IPS-NIHi7 (cell line): ENCODE measurements around the gene LGR5.

Experiments used
- DNase-seq: peaks from one replicate; pipeline ENCODE4 v3.0.0; 2012; ENCODE audit warnings: mixed read lengths; ENCODE audit errors: extremely low spot score

Gene LGR5

GRCh38 chr12:71592841-71593240 lies 153.2 kb downstream of the LGR5 start:
- DNase-seq: no peak

- DNase-seq: no peak
Observed at GRCh38 chr12:71594214-71594948, 154.8 kb downstream of the LGR5 start.

GRCh38 chr12:71599210-71599609 lies 159.6 kb downstream of the LGR5 start:
- DNase-seq: no peak

GRCh38 chr12:71601546-71601945 lies 161.9 kb downstream of the LGR5 start:
- no peak for DNase-seq

- no peak for DNase-seq
Observed at GRCh38 chr12:71602761-71603577, 163.4 kb downstream of the LGR5 start.

DNA sequence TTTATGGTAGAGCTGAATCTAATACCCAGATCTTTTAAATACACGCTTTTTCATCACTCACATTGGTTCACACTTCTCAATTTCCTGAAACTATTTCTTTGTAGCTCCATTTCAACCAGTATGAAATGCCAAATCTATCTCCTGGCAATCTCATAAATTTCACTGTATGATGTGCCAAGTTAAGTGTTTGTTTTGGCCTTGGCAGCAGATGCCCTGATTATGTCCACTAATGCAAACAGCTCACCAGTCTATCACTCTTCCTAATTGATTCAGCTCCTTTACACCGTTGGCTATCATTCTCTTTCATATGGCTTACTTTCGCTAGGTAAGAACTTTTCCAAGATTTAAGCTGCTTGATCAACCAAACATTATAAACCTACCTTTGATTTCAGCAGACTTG lies 165.4 kb downstream of the LGR5 start:
- DNase-seq: no peak

DNA sequence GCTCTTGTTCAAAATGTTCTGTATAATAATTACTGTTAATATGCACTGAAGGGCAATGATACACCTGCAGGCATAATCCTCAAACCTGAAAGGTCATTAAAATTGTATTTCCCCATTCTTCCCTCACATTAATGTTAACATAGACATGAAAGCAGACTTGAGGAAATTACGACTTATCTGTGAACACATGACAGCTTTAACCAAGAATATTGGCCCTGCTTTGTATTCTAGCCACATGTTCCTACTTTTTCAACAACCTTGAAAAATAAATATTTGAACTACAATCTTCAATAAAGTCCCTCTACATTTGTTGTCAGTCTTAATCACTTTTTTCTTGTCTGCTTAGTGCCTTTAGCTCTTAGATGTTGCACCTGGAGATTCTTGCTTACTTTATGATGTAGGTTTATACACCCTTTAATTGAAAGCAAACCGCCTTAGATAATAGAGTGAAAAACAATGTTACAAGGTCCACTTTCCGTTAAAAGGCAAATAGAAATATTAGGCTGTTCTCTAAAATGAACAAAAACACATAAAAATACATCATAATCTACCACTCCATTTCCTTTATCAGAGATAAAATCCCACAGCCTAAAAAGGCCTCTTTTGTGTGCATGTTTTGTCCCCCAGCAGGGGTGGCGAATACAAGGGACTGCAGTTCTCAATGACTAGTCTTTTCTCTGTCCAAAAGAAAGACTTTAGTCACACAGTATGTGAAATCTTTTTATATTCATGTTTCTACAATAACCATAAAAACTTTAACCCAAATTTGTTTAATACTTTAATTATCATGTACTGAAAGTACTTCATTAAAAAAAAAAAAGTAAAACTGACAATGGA lies 168.1 kb downstream of the LGR5 start:
- DNase-seq: no peak

DNA sequence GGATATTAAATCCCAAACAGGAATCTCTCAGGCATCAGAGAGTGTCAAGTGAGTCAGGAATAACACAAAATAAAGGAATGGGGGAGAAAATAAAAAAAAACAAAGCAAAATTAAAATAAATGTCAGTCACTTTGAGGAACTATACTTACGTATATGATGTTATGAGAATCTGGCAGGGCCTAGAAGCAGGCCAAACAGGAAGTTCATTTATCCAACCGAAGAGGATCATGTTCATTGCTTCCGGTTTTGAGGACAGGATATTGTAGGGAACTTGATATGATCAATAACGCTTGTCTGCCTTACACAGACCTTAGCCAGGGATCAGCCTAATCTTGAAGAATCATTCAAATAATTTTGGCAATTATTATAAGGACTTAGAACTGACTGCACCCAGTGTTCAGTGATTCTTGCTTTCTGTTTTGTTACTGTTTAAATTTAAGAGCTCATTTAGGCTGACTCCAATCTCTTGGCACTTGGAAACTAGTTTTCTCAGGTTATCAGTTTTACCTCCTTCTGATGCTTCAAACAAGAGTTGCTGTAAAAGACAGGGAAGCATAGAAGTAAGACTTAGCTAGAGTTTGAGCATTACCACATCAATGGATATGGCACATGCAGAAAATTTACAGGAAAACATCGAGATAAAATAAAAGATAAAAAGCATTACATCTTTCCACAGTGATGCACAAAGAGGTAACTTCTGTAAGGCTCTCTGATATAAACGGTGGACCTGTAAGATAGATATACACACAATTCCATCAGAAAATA lies 170.6 kb downstream of the LGR5 start:
- no peak for DNase-seq

- DNase-seq: no peak
Observed at GRCh38 chr12:71621938-71622337, 182.3 kb downstream of the LGR5 start.

- no peak for DNase-seq
Observed at GRCh38 chr12:71625476-71625875, 185.9 kb downstream of the LGR5 start.

- no peak for DNase-seq
Observed at GRCh38 chr12:71626098-71626497, 186.5 kb downstream of the LGR5 start.

DNA sequence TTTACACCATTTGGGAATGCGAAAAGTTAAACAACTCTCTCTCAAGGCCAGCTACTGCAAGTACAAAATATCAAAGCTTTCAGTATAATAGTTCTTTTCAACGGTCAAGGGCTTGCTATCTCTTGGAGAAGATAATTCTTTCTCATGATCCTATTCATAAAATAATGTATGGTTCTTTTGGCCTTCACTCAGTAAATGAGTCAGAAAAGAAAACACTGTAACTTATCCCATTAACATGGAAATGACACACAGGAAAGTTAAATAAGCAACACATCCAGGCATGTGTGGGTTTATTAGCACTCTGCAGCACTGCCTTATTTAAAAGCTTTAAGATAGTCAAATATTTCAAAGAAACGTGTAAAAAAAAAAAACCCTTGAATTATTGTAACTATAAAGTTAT lies 187.2 kb downstream of the LGR5 start:
- no peak for DNase-seq

DNA sequence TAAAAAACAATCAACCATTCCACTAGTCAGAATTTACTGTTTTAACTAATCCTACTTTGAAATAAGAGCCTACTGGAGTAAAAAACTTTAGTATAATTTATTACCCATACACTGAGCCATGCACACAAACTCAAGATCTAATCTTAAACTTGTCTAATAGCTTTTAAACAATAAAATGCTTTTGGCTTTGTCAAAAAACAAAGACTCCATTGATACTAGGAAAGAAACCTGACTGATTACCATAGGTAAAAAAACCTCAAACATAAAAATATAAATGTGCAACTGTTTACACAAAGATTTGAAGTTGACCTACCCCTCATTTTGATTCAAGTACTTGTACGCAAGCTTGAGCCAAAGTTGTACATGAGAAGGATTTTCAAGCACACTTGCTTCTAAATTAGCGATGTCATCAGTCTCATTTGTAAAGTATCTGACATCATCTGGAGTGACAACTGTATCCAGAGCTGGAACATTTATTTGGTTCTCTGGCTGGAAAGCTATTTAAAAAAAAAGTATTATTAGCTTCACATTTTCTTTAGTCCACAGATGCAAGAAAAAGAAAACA lies 187.9 kb downstream of the LGR5 start:
- no peak for DNase-seq
